Posterior vena cava (tissue), 2 donors: Measurements from ENCODE around the gene SUN1. TPM values are rescaled to one million over a fixed set of nuclear protein-coding genes. Genes with fewer than 3 reads are reported as not detected.
"Not testable (repeated sequence)": the region's sequence is repeated elsewhere in the genome, so short reads cannot be mapped to it uniquely, and the experiment has no call there.

Source experiments
- DNase-seq: peaks from one replicate; pipeline ENCODE4 v3.0.0-alpha.2; 2020; ENCODE audit warnings: low spot score
- intact Hi-C, 2 donors: fragments of 100-400 bp; cut with DNase I; formaldehyde crosslinking; loops; one replicate each; pipeline versions ENCODE4 v1.14.1 to v1.14.2; 2022 to 2023
- total RNA-seq, 2 donors: library from RNA; stranded (reverse); fragmentation: NEBNext Ultra II Directional; extraction: Animal tissue kit (Norgen Biotek cat#: 25700); gene quantifications; one replicate each; pipeline ENCODE4 v1.2.1, GENCODE V29; 2021
- donor health status: DM: yes; HTN: yes; CAD: no.
- donor health status: DM: yes; HTN: yes; CAD: no.

The SUN1 gene
- total RNA-seq, 2 donors from 2014 or later = 110 to 132 TPM

GRCh38 chr7:867406-868188, 35.3 kb downstream of the SUN1 start:
- DNase-seq = no peak
- intact Hi-C loops = loop anchor here in 1 of 2 donors (5.0 kb wide), 1 partner anchor 80 kb away; no protein-coding TSS in a partner anchor

- no peak for DNase-seq
- intact Hi-C loops = loop anchor here in 1 of 2 donors (5.0 kb wide), 1 partner anchor 81 kb away; no protein-coding TSS in a partner anchor
These were observed 35.9 kb downstream of the SUN1 start for GRCh38 chr7:868189-868486.

GRCh38 chr7:869348-869747, 37.1 kb downstream of the SUN1 start:
- no peak for DNase-seq
- intact Hi-C loops = loop anchor here in 1 of 2 donors (5.0 kb wide), 1 partner anchor 82 kb away; no protein-coding TSS in a partner anchor

- peak; percentile 76 for DNase-seq
- intact Hi-C loops = loop anchor here (2.0 to 5.0 kb wide), 2 partner anchors 47 to 85 kb away; no protein-coding TSS in a partner anchor
These were observed 39.7 kb downstream of the SUN1 start for GRCh38 chr7:871900-872537.

- DNase-seq = not testable (repeated sequence)
- intact Hi-C loops = loop anchor here (2.0 to 5.0 kb wide), 2 partner anchors 48 to 85 kb away; no protein-coding TSS in a partner anchor
These were observed 40.4 kb downstream of the SUN1 start for GRCh38 chr7:872685-873084.

GRCh38 chr7:873367-874002, 41.2 kb downstream of the SUN1 start:
- intact Hi-C loops = loop anchor here (2.0 to 5.0 kb wide), 2 partner anchors 49 to 86 kb away; no protein-coding TSS in a partner anchor
- peak; percentile 92 for DNase-seq

- intact Hi-C loops = loop anchor here in 1 of 2 donors (5.0 kb wide), 1 partner anchor 87 kb away; no protein-coding TSS in a partner anchor
- no peak for DNase-seq
These were observed 41.9 kb downstream of the SUN1 start for GRCh38 chr7:874031-874749.

GRCh38 chr7:875051-875450, 42.8 kb downstream of the SUN1 start:
- DNase-seq = no peak
- intact Hi-C loops = loop anchor here in 1 of 2 donors (5.0 kb wide), 1 partner anchor 763 kb away; no protein-coding TSS in a partner anchor

- intact Hi-C loops = loop anchor here in 1 of 2 donors (5.0 kb wide), 1 partner anchor 763 kb away; no protein-coding TSS in a partner anchor
- peak; percentile 81 for DNase-seq
These were observed 43.3 kb downstream of the SUN1 start for GRCh38 chr7:875476-876076.

GRCh38 chr7:876077-876971, 44.0 kb downstream of the SUN1 start, which contains the start of gene GET4:
Gene GET4, plus strand, starts transcription at chr7:876554. Its CDS starts 92 bp downstream, at chr7:876646.
- intact Hi-C loops = loop anchor here in 1 of 2 donors (5.0 kb wide), 1 partner anchor 764 kb away; no protein-coding TSS in a partner anchor

GRCh38 chr7:876972-877311, 44.7 kb downstream of the SUN1 start:
- no peak for DNase-seq
- intact Hi-C loops = loop anchor here in 1 of 2 donors (5.0 kb wide), 1 partner anchor 765 kb away; no protein-coding TSS in a partner anchor

More at GRCh38 chr7:876077-876971, 44.0 kb downstream of the SUN1 start, which contains the start of gene GET4:
- DNase-seq = peak; percentile 99

GRCh38 chr7:877312-878232, 45.3 kb downstream of the SUN1 start:
- no peak for DNase-seq
- intact Hi-C loops = loop anchor here in 1 of 2 donors (5.0 kb wide), 1 partner anchor 765 kb away; no protein-coding TSS in a partner anchor

GRCh38 chr7:879093-879492, 46.8 kb downstream of the SUN1 start:
- intact Hi-C loops = loop anchor here in 1 of 2 donors (5.0 kb wide), 1 partner anchor 767 kb away; no protein-coding TSS in a partner anchor
- no peak for DNase-seq

- intact Hi-C loops = loop anchor here in 1 of 2 donors (5.0 kb wide), 1 partner anchor 767 kb away; no protein-coding TSS in a partner anchor
- DNase-seq = no peak
These were observed 47.4 kb downstream of the SUN1 start for GRCh38 chr7:879706-880105.

GRCh38 chr7:880450-880849, 48.2 kb downstream of the SUN1 start:
- intact Hi-C loops = no loop called here
- DNase-seq = no peak
